GM12865 (cell line): ENCODE results near the gene HOXB3.
A peak's percentile ranks its signal among the peaks of the same experiment; 100 is the strongest.

Experiments used
- DNase-seq: peaks from one replicate; pipeline ENCODE4 v3.0.0; 2010; ENCODE audit warnings: low read depth
- H3K4me3 ChIP-seq: 2 replicates; pipeline ENCODE4 v1.5.1; 2011; ENCODE audit warnings: mild to moderate bottlenecking, low read depth, low read length, control low read depth
- CTCF ChIP-seq: IDR thresholded peaks from 2 replicates; pipeline ENCODE4 v1.5.1; 2011; ENCODE audit warnings: low read length, control low read depth, low read depth, inconsistent platforms; ENCODE audit not compliant: insufficient read depth; ENCODE audit errors: missing control alignments

Gene HOXB3

GRCh38 chr17:48589831-48590606 is at the start of gene HOXB3:
Gene HOXB3 (minus strand): TSS chr17:48590241. CDS start chr17:48552474, 37,767 bp downstream.
- no peak for DNase-seq
- TF ChIP-seq CTCF = no peak
- no peak within 1 kb of the TSS for H3K4me3 ChIP-seq

- H3K4me3 ChIP-seq = no peak overlapping the region
- no peak for TF ChIP-seq CTCF
- no peak for DNase-seq
Measured at GRCh38 chr17:48639136-48639535, 49.1 kb upstream of the HOXB3 start.

- DNase-seq = no peak
- TF ChIP-seq CTCF = no peak
- H3K4me3 ChIP-seq = no peak overlapping the region
Measured at GRCh38 chr17:48637323-48638260, 47.6 kb upstream of the HOXB3 start.

GRCh38 chr17:48636177-48637018 is 46.4 kb upstream of the HOXB3 start:
- peak; percentile 69 for TF ChIP-seq CTCF
- H3K4me3 ChIP-seq = no peak overlapping the region
- DNase-seq = peak; percentile 77

GRCh38 chr17:48634493-48635208 is 44.6 kb upstream of the HOXB3 start:
- no peak for DNase-seq
- no peak for TF ChIP-seq CTCF
- no peak overlapping the region for H3K4me3 ChIP-seq

- no peak for DNase-seq
- no peak overlapping the region for H3K4me3 ChIP-seq
- no peak for TF ChIP-seq CTCF
Measured at GRCh38 chr17:48633266-48633677, 43.2 kb upstream of the HOXB3 start.
